Fibroblast of skin of left biceps (primary cell): ENCODE results near the gene CDH20.

Experiments used
- DNase-seq, 2 experiments: peaks; one replicate each; pipeline ENCODE4 v3.0.0-alpha.2; 2013; ENCODE audit warnings: low read depth in 2 of 2

Gene CDH20

DNA sequence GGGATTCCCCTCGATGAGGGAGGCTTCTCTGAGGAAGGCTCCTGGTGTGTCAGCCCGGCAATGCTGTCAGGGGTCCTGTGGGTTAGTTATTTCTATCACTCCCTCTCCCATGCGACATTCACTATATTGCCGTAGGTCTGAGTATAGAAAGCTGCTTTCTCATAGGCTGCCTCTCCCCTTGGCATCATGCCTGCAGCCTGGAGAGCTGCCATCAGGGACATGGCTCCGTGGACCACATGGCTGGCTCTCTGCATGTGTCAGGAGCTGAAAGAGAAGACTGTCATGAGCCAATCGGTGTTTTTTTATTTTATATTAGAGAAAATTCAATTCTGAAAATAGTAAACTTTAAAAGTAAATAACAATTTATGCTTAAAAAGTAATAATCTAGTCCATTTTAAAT is 198.0 kb downstream of the CDH20 start:
- DNase-seq = no peak

- no peak for DNase-seq
Measured at GRCh38 chr18:61531891-61532290, 198.7 kb downstream of the CDH20 start.

DNA sequence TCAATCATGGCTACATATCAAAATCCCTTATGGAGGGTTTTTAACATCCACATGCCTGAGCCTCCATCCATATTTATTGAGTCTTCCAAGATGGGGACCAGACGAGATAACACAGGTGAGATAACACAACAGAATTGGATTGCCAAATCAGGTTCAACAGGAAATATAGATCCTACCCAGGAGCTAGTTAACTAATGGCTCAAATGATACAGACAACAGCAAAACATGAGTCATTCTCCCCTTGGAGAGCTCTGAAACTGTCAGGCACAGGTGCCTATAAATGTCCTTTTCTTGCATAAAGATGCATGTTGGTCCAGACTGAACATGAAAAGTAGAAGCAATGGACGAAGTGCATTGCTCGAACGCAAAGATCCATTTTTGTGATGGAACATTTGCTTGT is 202.2 kb downstream of the CDH20 start:
- DNase-seq = no peak

GRCh38 chr18:61541673-61542072 is 208.4 kb downstream of the CDH20 start:
- DNase-seq = no peak

DNA sequence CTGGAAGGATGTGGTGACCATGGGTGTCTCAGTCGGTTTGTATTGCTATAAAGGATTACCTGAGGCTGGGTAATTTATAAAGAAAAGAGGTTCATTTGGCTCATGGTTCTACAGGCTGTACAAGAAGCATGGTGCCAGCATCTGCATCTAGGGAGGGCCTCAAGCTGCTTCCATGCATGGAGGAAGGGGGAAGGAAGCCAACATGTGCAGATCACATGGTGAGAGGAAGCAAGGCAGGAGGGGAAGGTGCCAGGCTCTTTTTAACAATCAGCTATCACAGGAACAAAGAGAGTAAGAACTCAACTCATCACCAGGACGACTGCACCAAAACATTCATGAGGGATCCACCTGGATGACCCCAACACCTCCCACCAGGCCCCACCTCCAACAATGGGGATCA is 209.4 kb downstream of the CDH20 start:
- DNase-seq = no peak

DNA sequence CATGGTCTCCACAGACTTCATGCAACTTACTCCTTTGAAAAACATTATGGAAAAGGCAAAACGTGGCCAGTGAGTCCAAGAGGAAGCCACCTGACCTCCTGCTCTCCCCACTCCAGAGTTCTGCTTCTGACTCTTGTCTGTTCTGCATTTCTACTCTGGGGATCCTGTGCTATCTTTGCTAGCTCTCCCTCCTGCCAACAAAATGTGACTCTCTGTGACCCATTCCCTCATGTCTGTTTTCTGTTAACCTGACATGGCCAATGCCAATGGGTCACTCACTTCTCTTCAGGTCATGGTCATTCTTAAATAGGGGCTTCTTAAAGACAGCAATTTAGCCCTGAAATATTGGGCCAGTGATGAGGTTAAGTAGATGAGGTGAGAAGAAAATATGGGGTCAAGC is 210.3 kb downstream of the CDH20 start:
- no peak for DNase-seq

- no peak for DNase-seq
Measured at GRCh38 chr18:61544178-61544577, 210.9 kb downstream of the CDH20 start.

DNA sequence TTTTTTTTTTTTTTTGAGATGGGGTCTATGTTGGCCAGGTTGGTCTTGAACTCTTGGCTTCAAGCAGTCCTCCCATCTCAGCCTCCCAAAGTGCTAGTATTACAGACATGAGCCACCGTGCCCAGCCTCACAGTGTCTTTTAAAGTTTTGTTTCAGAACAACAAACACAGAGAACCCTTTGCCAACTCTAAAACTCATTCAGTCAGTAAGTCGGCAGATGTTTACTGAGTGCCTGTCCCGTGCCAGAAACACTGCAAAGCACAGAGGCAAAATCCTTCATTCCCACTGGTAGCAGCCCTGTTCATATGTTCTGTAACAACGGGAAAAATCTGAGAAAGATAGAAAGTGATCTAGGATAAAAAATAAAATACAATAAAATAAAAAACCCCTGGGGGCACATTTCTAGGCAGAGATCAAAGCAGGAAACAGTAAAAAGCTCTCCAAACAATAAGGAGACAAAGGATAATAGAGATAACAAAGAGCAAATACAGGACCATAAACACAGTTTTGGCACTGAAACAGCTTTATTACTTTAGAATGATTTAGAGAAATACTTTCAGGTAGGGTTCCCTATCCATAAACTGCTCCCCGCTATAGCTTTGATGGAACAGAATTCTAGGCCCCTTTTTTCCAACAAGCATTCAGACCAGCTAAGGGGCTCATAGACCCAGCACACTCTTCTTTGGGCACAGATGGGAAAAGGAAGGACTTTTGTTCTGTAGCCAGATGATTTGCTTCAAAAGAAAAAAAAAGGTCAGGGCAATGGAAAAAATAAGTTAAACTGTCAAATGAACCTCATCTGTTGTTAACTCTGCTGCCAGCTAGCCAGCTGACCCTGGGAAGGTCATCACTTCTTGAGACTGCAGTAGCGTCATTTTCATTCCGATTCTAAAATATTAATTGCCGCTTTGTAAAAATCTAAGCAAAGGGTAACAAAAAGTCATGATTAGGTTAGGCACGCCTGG is 212.3 kb downstream of the CDH20 start:
- no peak for DNase-seq

GRCh38 chr18:61546590-61546989 is 213.4 kb downstream of the CDH20 start:
- DNase-seq = peak; percentile 54 to 56

- DNase-seq = no peak
Measured at GRCh38 chr18:61549416-61549815, 216.2 kb downstream of the CDH20 start.

DNA sequence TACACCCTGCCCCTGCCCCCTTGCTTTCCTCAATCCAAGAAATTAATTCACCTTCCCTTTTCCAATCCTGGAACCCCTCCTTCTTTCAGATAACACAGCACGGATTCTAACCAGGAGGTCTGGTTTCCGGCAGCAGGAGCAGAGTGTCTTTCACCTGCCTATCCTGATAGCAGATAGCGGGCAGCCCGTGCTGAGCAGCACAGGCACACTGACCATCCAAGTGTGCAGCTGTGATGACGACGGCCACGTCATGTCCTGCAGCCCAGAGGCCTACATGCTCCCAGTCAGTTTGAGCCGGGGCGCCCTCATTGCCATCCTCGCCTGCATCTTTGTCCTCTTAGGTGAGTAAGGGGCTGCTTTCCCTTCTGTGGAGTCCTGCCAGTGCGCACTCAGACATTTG is 216.7 kb downstream of the CDH20 start:
- DNase-seq = no peak

GRCh38 chr18:61551586-61551985 is 218.4 kb downstream of the CDH20 start:
- DNase-seq = peak; percentile 49 to 58

GRCh38 chr18:61553045-61553659 is 219.9 kb downstream of the CDH20 start:
- DNase-seq = no peak

DNA sequence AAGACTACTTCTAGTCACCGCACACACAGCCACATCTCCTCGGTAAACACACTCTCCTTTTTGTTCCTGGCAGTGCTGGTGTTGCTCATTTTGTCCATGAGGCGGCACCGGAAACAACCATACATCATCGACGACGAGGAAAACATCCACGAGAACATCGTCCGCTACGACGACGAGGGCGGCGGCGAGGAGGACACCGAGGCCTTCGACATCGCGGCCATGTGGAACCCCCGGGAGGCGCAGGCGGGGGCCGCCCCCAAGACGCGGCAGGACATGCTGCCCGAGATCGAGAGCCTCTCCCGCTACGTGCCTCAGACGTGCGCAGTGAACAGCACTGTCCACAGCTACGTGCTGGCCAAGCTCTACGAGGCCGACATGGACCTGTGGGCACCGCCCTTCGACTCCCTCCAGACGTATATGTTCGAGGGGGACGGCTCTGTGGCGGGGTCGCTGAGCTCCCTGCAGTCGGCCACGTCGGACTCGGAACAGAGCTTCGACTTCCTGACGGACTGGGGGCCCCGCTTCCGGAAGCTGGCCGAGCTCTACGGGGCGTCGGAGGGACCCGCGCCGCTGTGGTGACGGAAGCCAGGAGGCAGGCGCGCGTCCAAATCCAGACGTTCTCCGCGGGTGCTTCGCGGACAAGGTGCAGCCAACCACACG is 221.0 kb downstream of the CDH20 start:
- no peak for DNase-seq

- no peak for DNase-seq
Measured at GRCh38 chr18:61554946-61555361, 221.7 kb downstream of the CDH20 start.

GRCh38 chr18:61556316-61556715 is 223.1 kb downstream of the CDH20 start:
- DNase-seq = no peak

DNA sequence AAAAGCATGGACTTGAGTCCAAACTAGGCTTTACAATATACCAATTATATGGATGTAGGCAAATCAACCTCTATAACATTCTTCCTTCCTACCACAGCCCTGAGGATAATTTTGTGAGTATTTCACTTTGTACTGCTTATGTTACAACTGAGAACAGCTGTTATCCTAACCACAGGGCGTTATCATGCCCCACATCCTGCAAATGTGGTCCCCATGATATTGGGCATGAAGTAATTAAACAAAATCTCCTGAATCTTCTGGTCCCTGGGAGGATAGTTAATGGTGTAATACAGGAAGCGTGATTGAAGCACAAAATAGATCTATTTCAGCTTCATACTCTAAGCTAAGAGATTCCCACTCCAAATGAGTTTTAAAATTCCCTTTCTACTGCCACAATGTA is 223.6 kb downstream of the CDH20 start:
- DNase-seq = no peak

DNA sequence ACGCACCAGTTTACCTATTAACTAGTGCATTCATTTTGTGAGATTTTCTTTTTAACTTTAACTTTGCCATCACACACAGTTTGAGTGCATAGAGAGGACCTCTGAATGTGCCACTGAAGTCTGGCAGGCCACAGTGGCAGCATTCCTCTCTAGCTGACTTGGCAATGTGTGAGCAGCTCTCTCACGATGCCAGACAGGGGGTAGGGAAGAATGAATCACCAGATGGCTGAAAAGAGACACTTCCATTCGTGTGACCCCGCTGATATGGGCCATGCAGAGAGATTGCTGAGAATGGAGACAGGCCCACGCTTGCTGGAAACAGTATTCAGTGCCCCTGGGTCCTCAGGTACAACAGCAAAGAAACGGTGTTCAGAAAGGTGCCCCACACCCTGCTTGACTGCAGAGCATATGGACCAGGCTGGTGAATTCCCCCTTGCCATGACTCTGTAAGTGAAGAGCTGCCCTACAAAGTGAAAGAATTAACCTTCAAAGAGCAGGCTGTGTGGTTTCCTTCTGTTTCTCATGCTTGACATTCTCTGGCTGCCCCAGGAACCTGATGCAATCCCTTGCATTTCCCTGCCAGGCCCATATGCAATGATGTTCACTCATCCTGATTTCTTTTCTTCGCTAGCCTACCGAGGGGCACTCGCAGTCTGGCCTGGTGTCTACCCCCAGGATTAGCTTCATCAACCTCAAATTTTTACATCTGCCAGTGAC is 236.1 kb downstream of the CDH20 start:
- peak; percentile 71 to 72 for DNase-seq

DNA sequence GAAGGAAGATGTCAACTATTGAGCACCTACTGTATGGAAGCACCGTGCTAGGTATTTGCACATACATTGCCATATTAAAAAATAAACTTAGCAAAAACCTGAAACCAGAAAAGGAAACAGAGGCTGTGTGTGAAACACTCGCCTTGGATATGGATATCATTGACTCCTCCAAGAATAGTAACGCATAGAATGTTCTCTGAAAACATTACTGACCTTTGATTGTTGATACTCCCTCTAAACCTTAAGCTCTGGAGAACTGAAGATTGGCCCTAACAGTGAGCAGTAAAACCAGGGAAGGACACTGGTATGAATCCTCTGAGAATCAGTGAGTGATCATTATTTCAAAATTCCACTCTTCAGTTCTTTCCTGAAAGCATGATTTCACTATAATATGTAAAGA is 236.8 kb downstream of the CDH20 start:
- DNase-seq = no peak

DNA sequence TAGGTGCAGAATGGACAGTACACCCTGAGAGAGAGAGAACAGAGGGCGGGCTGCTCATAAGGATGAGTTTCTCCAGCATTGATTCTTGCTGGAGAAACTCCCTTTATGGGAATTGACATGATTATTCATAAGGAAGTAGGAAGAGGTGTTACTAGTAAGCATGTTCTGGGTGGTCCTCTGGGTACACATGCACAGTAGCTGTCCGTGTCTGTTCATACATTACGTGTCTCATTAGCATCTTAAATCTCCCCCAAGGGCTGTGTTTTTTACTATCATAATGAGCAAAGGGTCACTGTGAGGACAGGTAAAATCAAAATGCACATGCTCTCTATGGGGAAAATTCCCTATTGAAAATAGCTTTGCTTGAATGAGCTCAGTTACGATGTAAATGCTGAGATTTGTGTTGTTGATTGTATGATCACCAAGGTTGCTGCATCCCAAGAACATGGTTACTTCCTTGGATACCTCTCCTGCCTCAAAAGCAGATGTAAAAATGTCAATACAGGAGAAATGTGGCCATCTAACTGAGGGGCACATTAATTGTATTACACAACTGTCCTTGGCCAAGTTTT is 238.9 kb downstream of the CDH20 start:
- DNase-seq = no peak

DNA sequence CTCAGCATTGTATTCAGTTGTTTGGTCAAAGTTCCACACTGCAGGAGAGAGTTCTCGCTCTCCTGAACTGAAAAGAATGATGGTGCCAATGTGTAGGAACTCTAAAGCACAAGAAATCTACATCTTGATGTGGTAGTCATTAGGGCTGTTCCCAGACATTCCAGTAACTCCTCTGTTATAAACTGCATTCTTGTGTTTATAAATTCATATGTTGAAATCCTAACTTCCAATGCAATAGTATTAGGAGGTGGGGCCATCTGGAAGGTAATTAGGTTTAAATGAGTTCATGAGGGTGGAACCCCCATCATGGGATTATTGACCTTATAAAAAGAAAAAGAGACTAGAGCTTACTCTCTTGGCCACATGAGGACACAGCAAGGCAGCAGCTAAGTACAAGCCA is 239.6 kb downstream of the CDH20 start:
- no peak for DNase-seq

DNA sequence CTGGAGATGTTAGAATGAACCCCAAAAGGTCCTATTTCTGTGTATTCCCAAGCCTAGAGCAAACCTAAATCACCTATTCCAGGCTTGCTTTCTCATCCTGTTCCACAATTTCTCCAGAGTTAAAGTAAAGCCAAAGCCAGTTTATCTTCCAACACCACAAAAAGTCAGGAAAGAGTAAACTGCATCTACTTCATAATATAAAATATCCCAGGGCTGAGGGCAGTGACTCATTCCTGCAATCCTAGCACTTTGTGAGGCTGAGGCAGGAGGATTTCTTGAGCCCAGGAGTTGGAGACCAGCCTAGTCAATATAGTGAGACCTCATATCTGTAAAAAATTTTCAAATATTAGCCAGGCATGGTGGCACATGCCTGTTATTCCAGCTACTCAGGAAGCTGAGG is 241.4 kb downstream of the CDH20 start:
- no peak for DNase-seq
